Fibroblast of lung (primary cell): ENCODE data around the gene PKHD1. TPM values are rescaled to one million over a fixed set of nuclear protein-coding genes. Genes with fewer than 3 reads are reported as not detected.

Experiments used
- DNase-seq, 2 donors: peaks; one replicate each; pipeline versions ENCODE4 v3.0.0 to v3.0.0-alpha.2; 2010; ENCODE audit warnings: low read depth in 2 of 2
- H2AFZ ChIP-seq: 2 replicates; pipeline ENCODE4 v1.5.1; 2012; ENCODE audit warnings: low read length, control low read depth, inconsistent platforms
- H3K27ac ChIP-seq: 2 replicates; pipeline ENCODE4 v1.5.1; 2011; ENCODE audit warnings: low read length, control low read depth; ENCODE audit not compliant: insufficient read depth
- H3K27me3 ChIP-seq: 2 replicates; pipeline ENCODE4 v1.5.1; 2011; ENCODE audit warnings: mild to moderate bottlenecking, low read length; ENCODE audit not compliant: control insufficient read depth, insufficient read depth
- H3K36me3 ChIP-seq: 2 replicates; pipeline ENCODE4 v1.5.1; 2011; ENCODE audit warnings: low read length; ENCODE audit not compliant: control insufficient read depth, insufficient read depth
- H3K4me1 ChIP-seq: 2 replicates; pipeline ENCODE4 v1.5.1; 2011; ENCODE audit warnings: low read length; ENCODE audit not compliant: control insufficient read depth, insufficient read depth; ENCODE audit errors: extremely low read depth
- H3K4me2 ChIP-seq: 2 replicates; pipeline ENCODE4 v1.5.1; 2011; ENCODE audit warnings: low read length, control low read depth; ENCODE audit not compliant: insufficient read depth; ENCODE audit errors: extremely low read depth
- H3K4me3 ChIP-seq, 4 experiments: fragments of 200-600 bp in 1 of 4; sonication (generic) in 1 of 4; replicated peaks in 1 of 4; 2 replicates each; pipeline ENCODE4 v1.5.1; 2011 to 2016; ENCODE audit warnings: low read length in 4 of 4, low read depth in 3 of 4, mild to moderate bottlenecking in 3 of 4, control low read depth in 2 of 4, inconsistent platforms in 1 of 4, mixed read lengths in 1 of 4; ENCODE audit not compliant: insufficient read depth in 1 of 4; ENCODE audit errors: control extremely low read depth in 1 of 4
- H3K79me2 ChIP-seq: 2 replicates; pipeline ENCODE4 v1.5.1; 2012; ENCODE audit warnings: mild to moderate bottlenecking, low read length, inconsistent platforms; ENCODE audit not compliant: control insufficient read depth, insufficient read depth
- H3K9ac ChIP-seq: 2 replicates; pipeline ENCODE4 v1.5.1; 2011; ENCODE audit warnings: mild to moderate bottlenecking, low read length, control low read depth; ENCODE audit not compliant: insufficient read depth
- H3K9me3 ChIP-seq: 2 replicates; pipeline ENCODE4 v1.5.1; 2012; ENCODE audit warnings: low read depth, low read length; ENCODE audit not compliant: control insufficient read depth, insufficient read depth
- H4K20me1 ChIP-seq: 2 replicates; pipeline ENCODE4 v1.5.1; 2011; ENCODE audit warnings: low read length; ENCODE audit not compliant: control insufficient read depth, insufficient read depth; ENCODE audit errors: extremely low read depth
- CTCF ChIP-seq, 2 donors: IDR thresholded peaks in 1 of 2; conservative IDR thresholded peaks in 1 of 2; 1 replicate in 1 of 2; 2 replicates in 1 of 2; pipeline ENCODE4 v1.5.1; 2011 to 2012; ENCODE audit warnings: low read length in 2 of 2, control low read depth in 1 of 2, inconsistent platforms in 1 of 2, low read depth in 1 of 2, mild to moderate bottlenecking in 1 of 2
- EZH2 ChIP-seq: IDR thresholded peaks from 2 replicates; pipeline ENCODE4 v1.5.1; 2012; ENCODE audit warnings: low read length, control low read depth, mild to moderate bottlenecking; ENCODE audit errors: missing control alignments
- polyA plus RNA-seq, 2 donors: library from polyadenylated mRNA; depleted of rRNA in 1 of 2; stranded (reverse) in 1 of 2; unstranded in 1 of 2; fragments of >200 nt; gene quantifications; 2 replicates each; pipeline ENCODE4 v1.2.1, GENCODE V29; 2011 to 2012; ENCODE audit warnings: missing spikeins in 1 of 2
- total RNA-seq: library from RNA; depleted of rRNA; stranded (reverse); fragments of >200 nt; gene quantifications from 2 replicates; pipeline ENCODE4 v1.2.1, GENCODE V29; 2014

The PKHD1 gene
- total and polyA plus RNA-seq, 2 donors (not counting 1 experiment from before 2014, with no cell fraction given), result not detected

- H3K36me3 ChIP-seq, result no peaks in the 10 kb centered on the region
- TF ChIP-seq CTCF (conservative IDR thresholded peaks at IDR 0.05 in 1 of 2, IDR thresholded peaks at IDR 0.05 in 1 of 2; ENCODE audit: low read depth in 1 of 2, low read length in 2 of 2) (no peak), EZH2 (no peak)
- no peak overlapping the region for H3K4me3 ChIP-seq
Observed at GRCh38 chr6:51788121-51788520, 299.3 kb downstream of the PKHD1 start.

GRCh38 chr6:51778666-51779065 is 308.7 kb downstream of the PKHD1 start:
- no peak overlapping the region for H3K9ac ChIP-seq
- no peaks in the 10 kb centered on the region for H3K79me2 ChIP-seq
- TF ChIP-seq CTCF (conservative IDR thresholded peaks at IDR 0.05 in 1 of 2, IDR thresholded peaks at IDR 0.05 in 1 of 2; ENCODE audit: low read depth in 1 of 2, low read length in 2 of 2), result no peak
- TF ChIP-seq EZH2, result no peak
- H3K4me3 ChIP-seq, result no peak overlapping the region
- DNase-seq, result no peak
- no peak overlapping the region for H2AFZ ChIP-seq
- no peaks in the 10 kb centered on the region for H3K36me3 ChIP-seq
- H4K20me1 ChIP-seq, result no peaks in the 10 kb centered on the region
- no peaks in the 10 kb centered on the region for H3K27me3 ChIP-seq
- no peaks in the 10 kb centered on the region for H3K9me3 ChIP-seq
- H3K27ac ChIP-seq, result no peak overlapping the region
- H3K4me1 ChIP-seq, result no peaks in the 10 kb centered on the region
- no peak overlapping the region for H3K4me2 ChIP-seq

More at GRCh38 chr6:51788121-51788520, 299.3 kb downstream of the PKHD1 start:
- no peaks in the 10 kb centered on the region for H3K9me3 ChIP-seq
- H3K4me1 ChIP-seq, result no peaks in the 10 kb centered on the region
- H3K79me2 ChIP-seq, result no peaks in the 10 kb centered on the region
- H2AFZ ChIP-seq, result no peak overlapping the region
- no peak overlapping the region for H3K9ac ChIP-seq
- DNase-seq, result no peak
- no peaks in the 10 kb centered on the region for H3K27me3 ChIP-seq
- no peak overlapping the region for H3K27ac ChIP-seq
- H3K4me2 ChIP-seq, result no peak overlapping the region
- H4K20me1 ChIP-seq, result no peaks in the 10 kb centered on the region

GRCh38 chr6:51777618-51778017 is 309.8 kb downstream of the PKHD1 start:
- H3K4me3 ChIP-seq, result no peak overlapping the region

More at GRCh38 chr6:51777618-51778017, 309.8 kb downstream of the PKHD1 start:
- H3K36me3 ChIP-seq, result no peaks in the 10 kb centered on the region
- H3K27ac ChIP-seq, result no peak overlapping the region
- no peak overlapping the region for H3K4me2 ChIP-seq
- H2AFZ ChIP-seq, result no peak overlapping the region
- H3K9ac ChIP-seq, result no peak overlapping the region
- no peaks in the 10 kb centered on the region for H3K79me2 ChIP-seq
- TF ChIP-seq CTCF (conservative IDR thresholded peaks at IDR 0.05 in 1 of 2, IDR thresholded peaks at IDR 0.05 in 1 of 2; ENCODE audit: low read depth in 1 of 2, low read length in 2 of 2), result no peak
- no peak for TF ChIP-seq EZH2
- H3K27me3 ChIP-seq, result no peaks in the 10 kb centered on the region
- no peaks in the 10 kb centered on the region for H3K9me3 ChIP-seq
- H3K4me1 ChIP-seq, result no peaks in the 10 kb centered on the region
- no peaks in the 10 kb centered on the region for H4K20me1 ChIP-seq
- DNase-seq, result no peak
